GM19193 (cell line): Measurements from ENCODE around the gene C17orf113.

Experiments used
- POLR2A ChIP-seq: IDR thresholded peaks from 4 replicates; pipeline ENCODE4 v1.6.1; 2011; ENCODE audit not compliant: insufficient read depth, insufficient read length; ENCODE audit errors: extremely low read depth

C17orf113 gene

DNA sequence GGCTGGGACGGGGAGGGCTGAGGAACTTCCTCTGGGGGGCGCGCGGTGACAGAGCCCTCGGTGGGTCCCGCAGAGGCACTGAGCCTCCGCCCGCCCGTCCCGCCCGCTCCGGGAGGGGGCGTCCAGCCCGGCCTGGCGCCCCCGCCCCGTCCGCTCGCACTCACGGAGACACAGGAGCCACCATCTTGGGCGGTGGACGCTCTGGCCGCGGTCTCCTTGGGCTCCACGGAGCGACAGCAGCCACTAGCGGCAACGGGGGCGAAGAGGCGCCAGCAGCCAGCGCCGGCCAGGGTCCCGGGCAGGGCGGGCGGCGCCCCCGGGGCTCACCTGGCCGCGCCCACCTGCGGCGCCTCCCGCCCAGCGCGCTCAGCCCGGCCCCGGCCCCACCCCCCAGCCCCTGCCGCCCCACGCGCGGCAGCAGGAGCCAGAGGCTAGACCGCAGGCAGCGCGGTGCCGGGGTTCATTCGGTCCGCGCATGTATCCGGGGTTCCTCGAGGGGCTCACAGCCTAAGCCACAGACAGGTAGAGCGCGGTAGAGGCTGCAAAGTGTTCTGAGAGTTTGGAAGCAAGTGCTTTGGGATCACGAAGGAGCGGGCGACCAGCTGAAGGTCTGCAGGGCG lies at the start of gene C17orf113:
TSS of gene C17orf113 (minus strand) at position 209 of the 620 bp plus-strand sequence. CDS start 7,225 bp downstream, outside the sequence.
- TF ChIP-seq POLR2A, result peak; percentile 21

DNA sequence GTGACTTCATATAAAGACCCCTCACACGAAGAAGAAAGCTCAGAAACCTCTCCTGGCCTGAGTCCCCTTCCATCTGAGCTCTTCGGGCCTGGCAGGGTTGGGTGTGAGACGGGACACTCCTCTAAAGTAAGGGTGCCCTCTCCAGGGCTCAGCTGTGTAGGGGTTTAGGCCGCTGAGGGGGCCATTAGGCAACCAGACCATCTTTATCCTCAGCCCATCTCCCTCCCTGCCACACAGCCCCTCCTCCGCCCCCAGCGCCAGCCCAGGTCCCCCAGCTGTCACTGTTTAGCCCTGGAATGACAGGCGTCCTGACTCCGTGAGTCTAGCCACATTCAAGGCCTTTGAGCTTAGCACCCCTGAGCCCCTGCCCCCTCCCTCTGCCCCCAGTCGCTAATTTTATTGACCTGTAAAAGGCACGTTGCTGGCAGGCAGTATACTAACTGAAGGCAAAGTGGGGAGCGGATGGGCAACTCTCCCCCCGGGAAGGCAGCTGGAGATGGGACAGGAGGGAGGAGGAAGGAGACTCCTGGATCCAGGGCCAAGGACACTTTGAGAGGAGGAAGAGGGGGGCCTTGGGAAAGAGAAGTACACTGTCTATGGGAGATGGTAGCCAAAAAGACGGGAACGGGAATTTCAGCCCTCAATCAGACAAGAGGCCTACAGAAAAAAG lies 48.5 kb upstream of the C17orf113 start:
- TF ChIP-seq POLR2A, result no peak

DNA sequence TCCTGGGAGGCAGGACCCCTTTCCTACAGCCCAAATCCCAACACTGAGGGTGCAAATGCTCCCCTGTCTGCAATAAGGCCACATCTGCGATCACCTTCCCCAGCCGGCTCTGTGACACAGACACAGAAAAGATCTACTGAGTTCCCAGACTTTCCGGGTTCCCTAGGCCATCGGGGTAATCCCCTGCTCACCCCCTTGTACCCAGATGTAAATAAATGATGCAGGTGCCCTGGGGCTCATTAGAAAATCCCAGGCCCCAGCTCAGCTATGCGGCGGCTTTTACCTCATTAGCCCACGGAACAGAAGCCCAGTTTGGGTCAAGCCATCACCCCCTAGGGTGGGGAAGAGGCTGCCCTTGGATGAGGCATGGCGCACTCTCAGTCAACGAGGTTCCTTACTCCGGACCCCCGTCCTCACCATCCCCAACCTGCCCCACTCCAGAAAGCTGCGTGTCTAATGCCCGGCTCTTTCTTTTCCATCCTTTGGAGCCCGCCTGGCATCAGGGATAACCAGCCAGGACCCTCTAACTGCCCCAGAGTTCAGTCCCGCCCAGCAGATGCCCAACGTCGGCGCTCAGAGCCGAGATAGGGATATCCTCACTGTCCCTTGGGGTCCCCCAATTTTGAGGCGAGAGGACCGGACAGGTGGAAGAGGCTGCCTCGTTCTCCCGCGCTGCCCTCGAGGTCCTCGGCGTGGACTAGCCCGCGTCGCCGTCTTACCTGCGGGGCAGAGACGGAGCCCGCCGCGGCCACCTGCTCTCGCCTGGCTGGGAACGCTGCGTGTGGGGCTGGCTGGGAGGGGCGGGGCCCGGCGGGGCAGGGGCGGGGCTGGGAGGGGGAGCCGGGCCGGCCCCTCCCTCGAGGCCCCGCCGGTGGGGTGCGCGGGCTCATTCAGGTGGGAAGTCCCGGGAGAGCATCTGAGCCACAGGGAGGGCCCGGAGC lies 47.6 kb upstream of the C17orf113 start, which contains the start of gene ZNF385C:
TSS of gene ZNF385C (minus strand) at position 783 of the 941 bp plus-strand sequence. CDS start 35,417 bp downstream, outside the sequence.
- TF ChIP-seq POLR2A, result no peak

DNA sequence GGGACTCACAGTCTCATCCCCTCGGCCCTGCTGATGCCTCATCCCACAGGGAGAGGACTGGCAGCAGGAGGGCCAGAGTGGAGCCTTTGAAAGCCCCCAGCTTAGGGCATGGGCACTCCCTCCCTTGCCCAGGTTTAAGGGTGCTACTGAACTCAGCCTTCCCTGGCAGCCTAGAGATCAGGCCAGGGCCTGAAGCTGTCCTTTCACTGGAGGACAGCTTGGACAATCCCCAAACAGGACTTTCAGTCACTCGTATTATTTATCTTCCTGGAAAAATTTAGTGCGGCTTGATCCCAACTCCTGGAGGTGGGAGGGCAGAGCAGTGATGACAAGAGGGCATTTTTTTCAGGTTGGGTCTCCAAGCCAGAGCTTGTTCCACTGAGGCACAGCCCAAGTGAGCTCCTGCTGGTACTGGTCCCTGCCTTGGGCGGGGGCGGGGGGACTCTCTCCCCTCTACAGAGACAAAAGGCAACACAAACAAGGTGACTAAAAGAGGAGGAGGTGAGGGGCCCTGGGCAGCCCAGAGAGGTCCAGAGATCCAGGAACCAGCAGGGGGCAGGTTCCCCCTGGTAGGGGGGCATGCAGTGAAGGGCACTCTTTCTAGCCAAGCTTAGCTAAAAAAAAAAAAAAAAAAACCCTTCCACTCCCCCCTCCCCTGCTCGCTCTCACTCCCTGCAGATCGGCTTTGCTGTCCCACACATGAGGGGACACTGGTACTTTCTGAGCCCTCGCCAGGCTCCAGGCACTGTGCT lies 46.1 kb upstream of the C17orf113 start:
- TF ChIP-seq POLR2A, result no peak

DNA sequence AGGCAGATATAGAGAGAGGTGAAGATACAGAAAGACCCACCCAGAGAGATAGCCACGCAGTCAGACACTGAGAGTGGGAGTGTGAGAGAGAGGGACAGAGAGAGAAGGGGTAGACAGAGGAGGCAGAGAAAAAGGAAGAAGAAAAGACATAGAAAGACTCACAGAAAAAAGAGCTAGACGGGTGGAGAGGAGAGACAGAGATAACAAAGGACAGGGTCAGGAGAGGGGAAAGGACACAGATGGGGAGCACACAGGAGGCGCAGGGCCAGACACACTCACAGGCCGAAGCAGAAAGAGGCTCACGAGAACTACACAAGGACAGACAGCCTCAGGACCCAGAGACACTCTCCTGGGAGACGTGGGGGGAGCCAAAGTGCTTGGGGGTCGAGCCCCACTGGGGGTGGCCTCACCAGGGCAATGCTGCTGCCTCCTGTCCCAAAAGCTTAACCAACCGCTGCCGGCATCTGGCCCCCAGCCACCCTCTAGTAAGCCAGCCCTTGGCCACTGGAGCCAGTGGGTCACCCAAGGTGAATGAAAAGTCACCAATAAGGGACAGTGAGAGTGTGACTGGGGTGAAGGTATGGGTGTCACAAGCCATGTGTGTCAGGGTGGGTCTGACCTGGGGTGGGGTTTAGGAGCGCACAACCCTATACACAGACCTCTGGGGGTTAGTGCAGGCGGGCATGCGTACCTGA lies 44.1 kb upstream of the C17orf113 start:
- no peak for TF ChIP-seq POLR2A

DNA sequence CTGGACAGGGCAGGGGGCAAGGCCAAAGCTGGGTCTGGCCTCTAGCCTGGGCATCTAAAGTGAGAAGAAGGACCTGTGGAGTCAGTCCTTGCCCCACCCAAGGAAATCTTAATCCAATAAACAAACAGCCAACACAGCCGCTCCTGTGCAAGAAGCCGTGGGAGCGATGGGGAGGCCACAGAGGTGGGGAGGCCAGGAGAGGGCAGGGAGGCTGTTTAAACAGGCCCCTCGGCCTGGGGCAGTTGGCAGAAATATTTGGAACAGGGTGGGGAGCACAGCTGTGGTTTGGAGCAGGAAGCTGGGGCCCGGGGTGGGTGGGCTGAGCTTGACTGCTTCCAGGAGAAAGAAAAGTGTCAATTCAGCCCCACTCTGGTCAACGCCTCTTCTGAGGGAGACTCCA lies 42.5 kb upstream of the C17orf113 start:
- TF ChIP-seq POLR2A, result no peak

DNA sequence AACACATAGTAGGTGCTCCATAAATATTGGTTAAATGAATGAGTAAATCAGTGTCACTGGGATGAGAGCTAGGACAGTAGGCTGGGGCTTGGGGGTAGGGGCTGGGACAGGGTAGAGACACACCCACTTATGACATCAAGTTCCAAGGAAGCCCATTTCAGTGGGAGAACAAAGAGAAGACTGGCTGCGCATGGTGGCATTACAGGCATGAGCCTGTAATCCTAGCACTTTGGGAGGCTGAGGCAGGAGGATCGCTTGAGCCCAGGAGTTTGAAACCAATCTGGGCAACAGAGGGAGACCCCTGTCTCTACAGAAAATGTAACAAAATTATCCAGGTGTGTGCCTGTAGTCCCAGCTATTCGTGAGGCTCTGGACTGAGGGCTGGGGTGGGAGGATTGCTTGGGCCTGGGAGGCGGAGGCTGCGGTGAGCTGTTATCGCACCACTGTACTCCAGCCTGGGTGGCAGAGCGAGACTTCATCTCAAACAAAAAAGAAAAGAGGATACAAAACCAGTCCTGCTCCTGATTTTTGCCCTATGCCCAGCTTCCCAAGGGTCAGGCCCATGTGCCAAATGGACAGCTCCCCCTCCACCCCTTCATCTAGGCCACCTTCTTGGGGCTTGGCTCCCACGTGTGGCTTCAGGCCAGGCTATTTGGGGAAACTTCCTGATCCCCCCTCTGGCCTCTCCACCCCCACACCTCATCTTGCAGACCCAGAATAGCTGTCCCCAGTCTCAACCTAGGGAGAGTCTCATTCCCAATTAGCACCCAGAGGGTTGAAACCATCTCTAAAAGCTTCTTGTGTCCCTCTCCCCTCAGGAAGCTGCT lies 40.8 kb upstream of the C17orf113 start:
- TF ChIP-seq POLR2A, result no peak

DNA sequence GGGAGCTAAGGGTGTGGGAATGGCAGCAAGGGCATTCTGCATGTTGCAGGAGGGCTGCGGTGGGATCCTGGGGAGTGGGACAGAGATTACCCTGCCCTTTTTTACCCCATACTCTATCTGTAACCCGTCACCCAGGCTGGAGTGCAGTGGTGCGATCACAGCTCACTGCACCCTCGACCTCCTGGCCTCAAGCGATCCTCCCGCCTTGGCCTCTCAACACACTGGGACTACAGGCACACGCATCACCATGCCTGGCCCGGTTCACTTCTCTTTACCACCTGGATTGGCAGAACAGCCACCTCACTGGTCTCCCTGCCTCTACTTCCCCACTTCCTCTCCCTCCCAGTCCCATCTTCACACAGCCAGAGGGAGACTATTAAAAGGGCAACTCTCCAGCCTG lies 38.3 kb upstream of the C17orf113 start:
- no peak for TF ChIP-seq POLR2A

DNA sequence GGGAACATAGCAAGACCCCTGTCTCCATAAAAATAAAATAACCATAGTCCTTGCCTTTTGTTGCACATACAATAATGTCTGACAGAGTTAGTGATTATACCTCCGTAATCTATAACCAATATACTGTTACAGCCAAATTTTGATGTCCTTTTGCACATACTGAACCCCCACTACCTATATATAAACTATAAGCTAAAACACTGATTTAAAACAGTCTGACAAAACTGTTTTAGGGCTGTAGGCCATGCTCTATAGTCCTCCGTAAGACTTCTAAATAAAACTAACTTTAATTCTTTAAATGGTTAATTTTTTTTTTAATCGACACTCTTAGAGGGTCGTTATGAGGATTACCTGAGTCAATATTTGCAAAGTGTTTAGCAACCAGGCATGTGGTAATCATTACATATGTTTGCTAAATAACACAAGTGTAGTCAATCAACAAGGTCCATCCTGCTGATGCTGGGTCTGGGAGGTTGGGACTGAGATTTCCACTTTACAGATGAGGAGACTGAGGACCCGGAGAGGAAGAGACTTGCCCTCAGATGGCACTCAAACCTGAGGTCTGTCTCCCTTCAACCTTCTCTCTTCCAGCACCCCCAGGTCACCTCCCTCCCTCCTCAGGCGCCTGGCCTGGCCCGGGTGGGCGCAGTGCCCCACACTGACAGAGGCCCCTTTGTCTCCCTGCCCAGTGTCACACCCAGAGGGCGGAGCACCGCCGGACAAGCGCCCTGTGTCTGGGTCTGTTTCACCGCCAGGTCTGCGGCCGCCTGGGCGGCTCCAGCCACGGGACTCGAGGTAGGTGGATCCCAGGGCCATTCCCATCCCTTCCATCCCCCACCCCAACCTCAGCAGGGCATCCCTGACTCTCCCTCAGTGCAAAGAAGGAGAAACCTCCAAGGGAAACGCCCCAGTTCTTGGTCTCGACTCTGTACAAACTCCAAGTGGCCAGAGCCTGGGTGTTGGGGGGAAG lies 37.6 kb upstream of the C17orf113 start:
- no peak for TF ChIP-seq POLR2A

DNA sequence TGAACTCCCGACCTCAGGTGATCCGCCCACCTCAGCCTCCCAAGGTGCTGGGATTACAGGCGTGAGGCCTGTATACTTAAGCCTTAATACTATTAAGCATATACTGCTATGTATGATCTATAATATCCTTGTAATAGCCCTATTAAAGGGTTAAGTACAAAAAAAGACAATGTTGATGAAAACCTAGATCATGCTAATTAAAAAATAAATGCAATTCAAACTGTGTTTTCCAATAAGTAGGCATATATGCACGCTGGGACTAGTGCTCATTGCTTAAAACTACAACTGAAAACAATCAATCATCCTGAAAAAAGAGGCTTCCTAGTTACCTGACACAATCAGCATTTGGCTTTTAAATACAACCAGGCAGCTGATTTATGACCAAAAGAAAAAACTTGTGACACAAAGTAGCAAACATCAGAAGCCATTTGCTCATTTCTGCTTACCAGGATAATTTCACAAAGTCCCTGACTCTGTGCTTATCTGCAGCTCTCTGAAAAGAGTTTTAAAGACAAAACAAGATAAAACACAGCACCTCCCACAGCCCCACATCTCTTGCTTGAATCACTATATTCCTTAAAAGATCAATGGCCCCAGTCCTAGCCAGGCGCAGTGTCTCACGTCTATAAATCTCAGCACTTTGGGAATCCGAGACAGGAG lies 36.8 kb upstream of the C17orf113 start:
- TF ChIP-seq POLR2A, result no peak

DNA sequence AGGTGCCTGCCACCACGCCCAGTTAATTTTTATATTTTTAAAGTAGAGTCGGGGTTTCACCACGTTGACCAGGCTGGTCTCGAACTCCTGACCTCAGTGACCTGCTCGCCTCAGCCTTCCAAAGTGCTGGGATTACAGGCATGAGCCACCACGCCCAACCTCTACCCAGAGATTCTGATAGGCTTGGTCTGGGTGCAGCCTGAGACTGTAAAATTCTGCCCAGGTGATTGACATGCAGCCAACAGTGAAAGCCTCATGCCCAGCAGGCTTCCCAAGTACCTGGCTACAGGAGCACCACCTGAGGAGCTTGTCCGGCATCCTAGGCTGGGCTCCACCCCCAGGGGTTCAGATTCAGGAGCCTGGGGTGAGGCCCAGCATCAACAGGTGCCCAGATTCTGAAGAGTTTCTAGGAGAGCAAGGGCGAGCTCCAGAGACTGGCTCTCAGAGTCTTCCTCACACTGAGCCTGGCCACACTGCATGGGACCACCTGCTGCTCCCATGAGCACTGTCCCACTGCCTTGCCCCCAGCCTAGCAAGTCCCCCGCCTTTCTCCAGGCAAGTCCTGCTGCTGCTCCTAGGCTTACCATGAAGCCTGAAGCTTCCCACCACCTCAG lies 31.2 kb upstream of the C17orf113 start:
- no peak for TF ChIP-seq POLR2A
